Measurements from ENCODE around the gene BTD.

GRCh38 chr3:15579051-15579450 lies 22.5 kb upstream of the BTD start:
- TF ChIP-seq, protein P1, sequence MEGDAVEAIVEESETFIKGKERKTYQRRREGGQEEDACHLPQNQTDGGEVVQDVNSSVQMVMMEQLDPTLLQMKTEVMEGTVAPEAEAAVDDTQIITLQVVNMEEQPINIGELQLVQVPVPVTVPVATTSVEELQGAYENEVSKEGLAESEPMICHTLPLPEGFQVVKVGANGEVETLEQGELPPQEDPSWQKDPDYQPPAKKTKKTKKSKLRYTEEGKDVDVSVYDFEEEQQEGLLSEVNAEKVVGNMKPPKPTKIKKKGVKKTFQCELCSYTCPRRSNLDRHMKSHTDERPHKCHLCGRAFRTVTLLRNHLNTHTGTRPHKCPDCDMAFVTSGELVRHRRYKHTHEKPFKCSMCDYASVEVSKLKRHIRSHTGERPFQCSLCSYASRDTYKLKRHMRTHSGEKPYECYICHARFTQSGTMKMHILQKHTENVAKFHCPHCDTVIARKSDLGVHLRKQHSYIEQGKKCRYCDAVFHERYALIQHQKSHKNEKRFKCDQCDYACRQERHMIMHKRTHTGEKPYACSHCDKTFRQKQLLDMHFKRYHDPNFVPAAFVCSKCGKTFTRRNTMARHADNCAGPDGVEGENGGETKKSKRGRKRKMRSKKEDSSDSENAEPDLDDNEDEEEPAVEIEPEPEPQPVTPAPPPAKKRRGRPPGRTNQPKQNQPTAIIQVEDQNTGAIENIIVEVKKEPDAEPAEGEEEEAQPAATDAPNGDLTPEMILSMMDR (IDR thresholded peaks at IDR 0.05; ENCODE audit: low read depth, low read length): no peak
- no peak for TF ChIP-seq MYC (IDR thresholded peaks at IDR 0.05; ENCODE audit: low read depth, low read length)

Data from NB4 (cell line).